Lung (tissue), 12 donors: ENCODE results near the gene SNX33. TPM values are rescaled to one million over a fixed set of nuclear protein-coding genes. Genes with fewer than 3 reads are reported as not detected.

Experiments
- ATAC-seq: fragments of 200-7000 bp; cut with Tn5 transposase; one replicate; pipeline ENCODE4 v1.9.1; 2020; ENCODE audit warnings: moderate number of reproducible peaks; ENCODE audit not compliant: insufficient read depth, low FRiP score
- DNase-seq, 3 donors: peaks; one replicate each; pipeline ENCODE4 v3.0.0-alpha.2; 2013 to 2017
- H3K27ac ChIP-seq, 2 donors: one replicate each; pipeline ENCODE4 v1.5.1; 2013; ENCODE audit warnings: mild to moderate bottlenecking in 2 of 2, moderate library complexity in 2 of 2, control low read depth in 1 of 2, inconsistent platforms in 1 of 2, low read depth in 1 of 2, low read length in 1 of 2
- H3K27me3 ChIP-seq, 3 donors: one replicate each; pipeline ENCODE4 v1.5.1; 2013; ENCODE audit warnings: low read length in 2 of 3; ENCODE audit not compliant: control insufficient read depth in 3 of 3, insufficient read depth in 3 of 3
- H3K36me3 ChIP-seq, 4 donors: one replicate each; pipeline ENCODE4 v1.5.1; 2013; ENCODE audit warnings: low read length in 4 of 4, mild to moderate bottlenecking in 1 of 4, moderate library complexity in 1 of 4; ENCODE audit not compliant: control insufficient read depth in 4 of 4, insufficient read depth in 4 of 4
- H3K4me1 ChIP-seq, 5 donors: one replicate each; pipeline ENCODE4 v1.5.1; 2013; ENCODE audit warnings: low read length in 5 of 5, mild to moderate bottlenecking in 2 of 5, moderate library complexity in 1 of 5; ENCODE audit not compliant: control insufficient read depth in 5 of 5, insufficient read depth in 5 of 5
- H3K4me3 ChIP-seq: one replicate; pipeline ENCODE4 v1.5.1; 2013; ENCODE audit warnings: mild to moderate bottlenecking, control low read depth, moderate library complexity
- H3K9ac ChIP-seq, 2 donors: one replicate each; pipeline ENCODE4 v1.5.1; 2013; ENCODE audit warnings: low read length in 2 of 2, control low read depth in 1 of 2; ENCODE audit not compliant: insufficient read depth in 1 of 2
- H3K9me3 ChIP-seq, 4 donors: one replicate each; pipeline ENCODE4 v1.5.1; 2013; ENCODE audit warnings: low read length in 3 of 4, mild to moderate bottlenecking in 1 of 4, moderate library complexity in 1 of 4; ENCODE audit not compliant: control insufficient read depth in 4 of 4, insufficient read depth in 3 of 4
- CTCF ChIP-seq: IDR thresholded peaks from 2 replicates; pipeline ENCODE4 v1.5.1; 2012; ENCODE audit warnings: mild to moderate bottlenecking; ENCODE audit errors: control extremely low read depth, extremely low read depth
- WGBS, 2 donors: extraction: QIAGEN DNeasy Blood & Tissue Kit; methylation state at CpG; one replicate each; pipeline ENCODE4 v1.1.7; 2013; 5-methylcytosine and 5-hydroxymethylcytosine counted together
- polyA plus RNA-seq, 2 donors: library from polyadenylated mRNA; stranded (reverse); fragments of 200-250 nt; gene quantifications; one replicate each; pipeline ENCODE4 v1.2.1, GENCODE V29; 2013
- total RNA-seq, 2 donors: library from RNA; depleted of rRNA in 1 of 2; stranded (reverse); fragments of >200 nt in 1 of 2; gene quantifications; one replicate each; pipeline ENCODE4 v1.2.1, GENCODE V29; 2014 to 2021
- donor health status: control.
- donor health status: control.
- donor health status: Bipolar disorder and iron deficiency.
- donor health status: healthy.
- donor health status: DM: yes; HTN: yes; CAD: no.

Gene SNX33
- total and polyA plus RNA-seq, 4 donors, result 13.6 to 23.5 (median 18.0) TPM

- H3K36me3 ChIP-seq, result peaks cover 0 to 5% (median 2%) of the 10 kb centered on the region in 4 donors
- peak; percentile 27 for TF ChIP-seq CTCF
- peak overlapping the region in 1 of 2 donors; percentile 69 for H3K9ac ChIP-seq
- DNase-seq (peak in 2 of 3 donors; percentile 73 to 75), ATAC-seq (no peak)
- H3K4me1 ChIP-seq, result peaks cover 3 to 28% (median 10%) of the 10 kb centered on the region in 5 donors
- 3 to 9% methylated on average over 17 of the region's 17 CpGs for WGBS, 2 donors
- no peaks in the 10 kb centered on the region for H3K27me3 ChIP-seq
- H3K4me3 ChIP-seq, result peak overlapping the region; percentile 20
- peak overlapping the region; percentile 97 to 98 for H3K27ac ChIP-seq
- H3K9me3 ChIP-seq, result no peaks in the 10 kb centered on the region
Measured at GRCh38 chr15:75640483-75641178, 7.1 kb upstream of the SNX33 start.

- peaks cover 3 to 28% (median 10%) of the 10 kb centered on the region in 5 donors for H3K4me1 ChIP-seq
- WGBS, 2 donors, result 71 to 81% methylated on average over 4 of the region's 4 CpGs
- no peak for DNase-seq
Measured at GRCh38 chr15:75641179-75641503, 6.6 kb upstream of the SNX33 start.

GRCh38 chr15:75641603-75642002 is 6.1 kb upstream of the SNX33 start:
- Histone ChIP-seq H3K4me3 (no peak overlapping the region), H3K9me3 (no peaks in the 10 kb centered on the region), H3K4me1 (peaks cover 3 to 30% (median 10%) of the 10 kb centered on the region in 5 donors), H3K27me3 (no peaks in the 10 kb centered on the region), H3K27ac (no peak overlapping the region), H3K36me3 (peaks cover 0 to 5% (median 2%) of the 10 kb centered on the region in 4 donors), H3K9ac (no peak overlapping the region)
- WGBS, 2 donors, result 77 to 81% methylated on average over 5 of the region's 5 CpGs
- ATAC-seq (no peak), DNase-seq (no peak)
- no peak for TF ChIP-seq CTCF

More at GRCh38 chr15:75641179-75641503, 6.6 kb upstream of the SNX33 start:
- H3K9ac ChIP-seq, result no peak overlapping the region
- H3K36me3 ChIP-seq, result peaks cover 0 to 5% (median 2%) of the 10 kb centered on the region in 4 donors
- H3K27ac ChIP-seq, result no peak overlapping the region
- ATAC-seq, result no peak
- TF ChIP-seq CTCF, result no peak
- no peaks in the 10 kb centered on the region for H3K27me3 ChIP-seq
- H3K4me3 ChIP-seq, result no peak overlapping the region
- no peaks in the 10 kb centered on the region for H3K9me3 ChIP-seq

- DNase-seq, result no peak
- Histone ChIP-seq H3K27me3 (no peaks in the 10 kb centered on the region), H3K27ac (no peak overlapping the region), H3K9ac (no peak overlapping the region), H3K4me3 (no peak overlapping the region), H3K4me1 (peaks cover 0 to 24% (median 8%) of the 10 kb centered on the region in 5 donors), H3K9me3 (no peaks in the 10 kb centered on the region), H3K36me3 (peaks cover 0 to 4% (median 0%) of the 10 kb centered on the region in 4 donors)
- ATAC-seq, result no peak
- no peak for TF ChIP-seq CTCF
- WGBS, 2 donors, result 80 to 81% methylated on average over 2 of the region's 2 CpGs
Measured at GRCh38 chr15:75644376-75644775, 3.3 kb upstream of the SNX33 start.
